Smooth muscle cell (in vitro differentiated cells): ENCODE results near the gene SNX15. TPM values are rescaled to one million over a fixed set of nuclear protein-coding genes. Genes with fewer than 3 reads are reported as not detected.
"Not testable (repeated sequence)": the region's sequence is repeated elsewhere in the genome, so short reads cannot be mapped to it uniquely, and the experiment has no call there.

ENCODE experiments used
- DNase-seq: peaks from one replicate; lab custom pipeline; 2025; ENCODE audit not compliant: unreplicated experiment; lab: John Stamatoyannopoulos, UW
- H2AFZ ChIP-seq: fragments of 200-600 bp; sonication (generic); 2 replicates; pipeline ENCODE4 v1.6.0; 2016; ENCODE audit warnings: antibody characterized with exemption, low read depth, mild to moderate bottlenecking
- H3F3A ChIP-seq: fragments of 200-600 bp; sonication (generic); 2 replicates; pipeline ENCODE4 v1.6.0; 2017; ENCODE audit warnings: antibody characterized with exemption, low read depth
- H3K27ac ChIP-seq: fragments of 200-600 bp; sonication (generic); 2 replicates; pipeline ENCODE4 v1.5.1; 2016; ENCODE audit warnings: low read depth, mild to moderate bottlenecking
- H3K27me3 ChIP-seq: fragments of 200-600 bp; sonication (generic); 2 replicates; pipeline ENCODE4 v1.6.1; 2016; ENCODE audit warnings: low read depth, mild to moderate bottlenecking
- H3K36me3 ChIP-seq: fragments of 200-600 bp; sonication (generic); 2 replicates; pipeline ENCODE4 v1.5.1; 2016; ENCODE audit warnings: low read depth
- H3K4me1 ChIP-seq: fragments of 200-600 bp; sonication (generic); 2 replicates; pipeline ENCODE4 v1.5.1; 2016; ENCODE audit warnings: low read depth
- H3K4me2 ChIP-seq: fragments of 200-600 bp; sonication (generic); 2 replicates; pipeline ENCODE4 v1.6.0; 2016; ENCODE audit warnings: mild to moderate bottlenecking
- H3K4me3 ChIP-seq: fragments of 200-600 bp; sonication (generic); 2 replicates; pipeline ENCODE4 v1.5.1; 2016; ENCODE audit warnings: mild to moderate bottlenecking
- H3K79me2 ChIP-seq: fragments of 200-600 bp; sonication (generic); 2 replicates; pipeline ENCODE4 v1.6.0; 2016; ENCODE audit warnings: low read depth, mild to moderate bottlenecking
- H3K9ac ChIP-seq: fragments of 200-600 bp; sonication (generic); 2 replicates; pipeline ENCODE4 v1.6.0; 2016; ENCODE audit warnings: low read depth
- H3K9me3 ChIP-seq: fragments of 200-600 bp; sonication (generic); replicated peaks from 2 replicates; pipeline ENCODE4 v1.5.1; 2016; ENCODE audit warnings: low read depth
- H4K20me1 ChIP-seq: fragments of 200-600 bp; sonication (generic); 2 replicates; pipeline ENCODE4 v1.6.0; 2016; ENCODE audit warnings: low read depth
- WGBS: methylation state at CpG from one replicate; pipeline ENCODE4 v1.1.7; 2016; ENCODE audit warnings: low lambda C conversion rate; 5-methylcytosine and 5-hydroxymethylcytosine counted together
- polyA plus RNA-seq: library from polyadenylated mRNA; unstranded; fragments of >200 nt; fragmentation: Nextera tagmentation; extraction: Ambion mirVana; gene quantifications from 2 replicates; pipeline ENCODE4 v1.2.1, GENCODE V29; 2016
- total RNA-seq: library from RNA; depleted of rRNA; stranded (reverse); fragments of >200 nt; gene quantifications from 2 replicates; pipeline ENCODE4 v1.2.3, GENCODE V29; 2014
- TF ChIP-seq, protein P1 (sequence below): fragments of 200-600 bp; sonication (generic); IDR thresholded peaks from 2 replicates; pipeline ENCODE4 v1.5.1; 2017; ENCODE audit warnings: borderline replicate concordance, mild to moderate bottlenecking, antibody characterized with exemption; ENCODE audit not compliant: insufficient read depth, poor library complexity, severe bottlenecking

SNX15 gene
- total and polyA plus RNA-seq, 2 experiments from 2014 or later, result 14.8 to 24.7 TPM

GRCh38 chr11:65019824-65020223, 7.4 kb upstream of the SNX15 start:
- DNase-seq, result no peak
- peaks cover 11% of the 10 kb centered on the region for H3K79me2 ChIP-seq
- no peaks in the 10 kb centered on the region for H3K36me3 ChIP-seq
- H3K4me1 ChIP-seq, result peaks cover 3% of the 10 kb centered on the region
- H2AFZ ChIP-seq, result no peak overlapping the region
- H3K9me3 ChIP-seq, result no peaks in the 10 kb centered on the region
- H4K20me1 ChIP-seq, result no peaks in the 10 kb centered on the region
- H3K9ac ChIP-seq, result no peak overlapping the region
- no peak overlapping the region for H3K4me2 ChIP-seq
- TF ChIP-seq, protein P1, sequence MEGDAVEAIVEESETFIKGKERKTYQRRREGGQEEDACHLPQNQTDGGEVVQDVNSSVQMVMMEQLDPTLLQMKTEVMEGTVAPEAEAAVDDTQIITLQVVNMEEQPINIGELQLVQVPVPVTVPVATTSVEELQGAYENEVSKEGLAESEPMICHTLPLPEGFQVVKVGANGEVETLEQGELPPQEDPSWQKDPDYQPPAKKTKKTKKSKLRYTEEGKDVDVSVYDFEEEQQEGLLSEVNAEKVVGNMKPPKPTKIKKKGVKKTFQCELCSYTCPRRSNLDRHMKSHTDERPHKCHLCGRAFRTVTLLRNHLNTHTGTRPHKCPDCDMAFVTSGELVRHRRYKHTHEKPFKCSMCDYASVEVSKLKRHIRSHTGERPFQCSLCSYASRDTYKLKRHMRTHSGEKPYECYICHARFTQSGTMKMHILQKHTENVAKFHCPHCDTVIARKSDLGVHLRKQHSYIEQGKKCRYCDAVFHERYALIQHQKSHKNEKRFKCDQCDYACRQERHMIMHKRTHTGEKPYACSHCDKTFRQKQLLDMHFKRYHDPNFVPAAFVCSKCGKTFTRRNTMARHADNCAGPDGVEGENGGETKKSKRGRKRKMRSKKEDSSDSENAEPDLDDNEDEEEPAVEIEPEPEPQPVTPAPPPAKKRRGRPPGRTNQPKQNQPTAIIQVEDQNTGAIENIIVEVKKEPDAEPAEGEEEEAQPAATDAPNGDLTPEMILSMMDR, result no peak
- 96% methylated on average over 7 of the region's 7 CpGs for WGBS
- H3K4me3 ChIP-seq, result no peak overlapping the region
- H3K27me3 ChIP-seq, result no peaks in the 10 kb centered on the region
- no peak overlapping the region for H3K27ac ChIP-seq
- H3F3A ChIP-seq, result peaks cover 1% of the 10 kb centered on the region

- Histone ChIP-seq H3K4me1 (no peaks in the 10 kb centered on the region), H4K20me1 (no peaks in the 10 kb centered on the region), H2AFZ (no peak overlapping the region), H3K9ac (no peak overlapping the region), H3K27ac (no peak overlapping the region), H3K79me2 (no peaks in the 10 kb centered on the region), H3K4me2 (no peak overlapping the region), H3F3A (no peaks in the 10 kb centered on the region), H3K9me3 (no peaks in the 10 kb centered on the region), H3K4me3 (no peak overlapping the region), H3K27me3 (no peaks in the 10 kb centered on the region), H3K36me3 (no peaks in the 10 kb centered on the region)
- DNase-seq, result no peak
- TF ChIP-seq, protein P1, result no peak
- 99% methylated on average over 3 of the region's 3 CpGs for WGBS
These were observed 6.2 kb upstream of the SNX15 start for GRCh38 chr11:65021003-65021402.

- WGBS, result 96% methylated on average over 11 of the region's 11 CpGs
These were observed 5.7 kb upstream of the SNX15 start for GRCh38 chr11:65021509-65021908.

GRCh38 chr11:65023502-65023901, 3.7 kb upstream of the SNX15 start:
- not testable (repeated sequence) for H4K20me1 ChIP-seq, H2AFZ ChIP-seq, DNase-seq, H3K79me2 ChIP-seq, H3K4me3 ChIP-seq, H3K27ac ChIP-seq, H3K27me3 ChIP-seq, H3K9ac ChIP-seq, H3K4me2 ChIP-seq, H3K36me3 ChIP-seq, H3F3A ChIP-seq, H3K9me3 ChIP-seq, H3K4me1 ChIP-seq
- 91% methylated on average over 8 of the region's 8 CpGs for WGBS

More at GRCh38 chr11:65021509-65021908, 5.7 kb upstream of the SNX15 start:
- Histone ChIP-seq H3F3A (no peaks in the 10 kb centered on the region), H3K79me2 (no peaks in the 10 kb centered on the region), H3K4me1 (no peaks in the 10 kb centered on the region), H4K20me1 (no peaks in the 10 kb centered on the region), H3K4me3 (no peak overlapping the region), H3K9ac (no peak overlapping the region), H3K9me3 (no peaks in the 10 kb centered on the region), H2AFZ (no peak overlapping the region), H3K36me3 (no peaks in the 10 kb centered on the region), H3K27ac (no peak overlapping the region), H3K4me2 (no peak overlapping the region), H3K27me3 (no peaks in the 10 kb centered on the region)
- DNase-seq, result no peak
- TF ChIP-seq, protein P1, result no peak
